HFF-Myc (cell line): ENCODE data around the gene ATCAY.
"Not testable (repeated sequence)": the region's sequence is repeated elsewhere in the genome, so short reads cannot be mapped to it uniquely, and the experiment has no call there.

ENCODE experiments used
- DNase-seq: peaks from one replicate; pipeline ENCODE4 v3.0.0-alpha.2; 2011; ENCODE audit warnings: low read depth; ENCODE audit errors: extremely low read depth
- H3K4me3 ChIP-seq: replicated peaks from 2 replicates; pipeline ENCODE4 v1.5.1; 2011; ENCODE audit warnings: low read depth, mild to moderate bottlenecking, control low read depth, low read length
- TF ChIP-seq, protein P1 (sequence below): IDR thresholded peaks from 2 replicates; pipeline ENCODE4 v1.5.1; 2012; ENCODE audit warnings: mild to moderate bottlenecking, low read depth, low read length, control low read depth; ENCODE audit errors: missing control alignments

Gene ATCAY

GRCh38 chr19:3949294-3949693, 68.8 kb downstream of the ATCAY start:
- H3K4me3 ChIP-seq: no peak overlapping the region
- DNase-seq: no peak
- TF ChIP-seq, protein P1, sequence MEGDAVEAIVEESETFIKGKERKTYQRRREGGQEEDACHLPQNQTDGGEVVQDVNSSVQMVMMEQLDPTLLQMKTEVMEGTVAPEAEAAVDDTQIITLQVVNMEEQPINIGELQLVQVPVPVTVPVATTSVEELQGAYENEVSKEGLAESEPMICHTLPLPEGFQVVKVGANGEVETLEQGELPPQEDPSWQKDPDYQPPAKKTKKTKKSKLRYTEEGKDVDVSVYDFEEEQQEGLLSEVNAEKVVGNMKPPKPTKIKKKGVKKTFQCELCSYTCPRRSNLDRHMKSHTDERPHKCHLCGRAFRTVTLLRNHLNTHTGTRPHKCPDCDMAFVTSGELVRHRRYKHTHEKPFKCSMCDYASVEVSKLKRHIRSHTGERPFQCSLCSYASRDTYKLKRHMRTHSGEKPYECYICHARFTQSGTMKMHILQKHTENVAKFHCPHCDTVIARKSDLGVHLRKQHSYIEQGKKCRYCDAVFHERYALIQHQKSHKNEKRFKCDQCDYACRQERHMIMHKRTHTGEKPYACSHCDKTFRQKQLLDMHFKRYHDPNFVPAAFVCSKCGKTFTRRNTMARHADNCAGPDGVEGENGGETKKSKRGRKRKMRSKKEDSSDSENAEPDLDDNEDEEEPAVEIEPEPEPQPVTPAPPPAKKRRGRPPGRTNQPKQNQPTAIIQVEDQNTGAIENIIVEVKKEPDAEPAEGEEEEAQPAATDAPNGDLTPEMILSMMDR: no peak

DNA sequence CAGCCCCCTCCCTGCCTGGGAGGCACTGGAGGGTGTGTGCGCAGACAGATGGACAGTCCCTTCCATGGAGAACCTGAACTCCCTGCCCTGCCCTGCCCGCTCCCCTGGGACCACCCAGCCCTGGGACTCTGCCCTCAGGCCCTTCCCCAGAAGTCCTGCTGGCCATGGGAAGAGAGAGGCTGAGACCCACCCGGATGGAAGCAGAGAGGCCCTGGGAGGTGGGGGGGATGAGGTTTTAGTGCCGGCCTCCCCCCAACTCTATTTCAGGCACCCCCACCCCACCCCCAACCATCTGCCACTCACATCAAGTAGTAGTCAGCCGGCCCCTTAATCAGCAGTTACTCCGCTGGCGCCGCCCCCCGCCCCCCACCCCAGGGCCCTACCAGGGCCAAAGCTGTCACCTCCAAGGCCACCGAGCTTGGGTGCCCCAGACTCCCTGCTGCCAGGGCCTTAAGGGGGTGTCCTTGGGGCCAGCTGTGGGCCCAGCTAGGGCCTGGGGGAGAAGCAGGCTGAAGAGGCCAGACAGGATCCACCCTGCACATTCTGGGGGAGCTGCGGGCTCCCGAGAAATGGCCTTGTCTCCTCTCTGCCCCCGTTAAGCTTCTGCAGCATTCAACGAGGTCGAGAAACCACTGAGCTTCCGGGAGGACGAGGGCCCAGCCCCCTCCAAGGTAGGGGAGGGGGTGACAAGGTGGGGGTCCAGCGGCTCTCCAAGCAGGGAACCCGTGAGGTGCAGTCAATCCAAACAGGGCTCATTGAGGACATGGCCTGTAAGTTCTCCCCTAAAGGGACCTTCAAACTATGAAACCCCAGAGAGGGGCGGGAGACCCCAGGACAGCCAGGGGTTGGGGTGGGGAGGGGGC, 69.7 kb downstream of the ATCAY start:
- DNase-seq: no peak
- H3K4me3 ChIP-seq: no peak overlapping the region
- TF ChIP-seq, protein P1: no peak

- no peak overlapping the region for H3K4me3 ChIP-seq
- DNase-seq: no peak
- TF ChIP-seq, protein P1: no peak
These were observed 70.7 kb downstream of the ATCAY start for GRCh38 chr19:3950871-3951861.

GRCh38 chr19:3952755-3953276, 72.3 kb downstream of the ATCAY start:
- H3K4me3 ChIP-seq, DNase-seq: not testable (repeated sequence)

- TF ChIP-seq, protein P1: no peak
- DNase-seq: no peak
These were observed 73.6 kb downstream of the ATCAY start for GRCh38 chr19:3954107-3954506.

GRCh38 chr19:3955276-3955675, 74.8 kb downstream of the ATCAY start:
- not testable (repeated sequence) for H3K4me3 ChIP-seq, DNase-seq

More at GRCh38 chr19:3954107-3954506, 73.6 kb downstream of the ATCAY start:
- no peak overlapping the region for H3K4me3 ChIP-seq

DNA sequence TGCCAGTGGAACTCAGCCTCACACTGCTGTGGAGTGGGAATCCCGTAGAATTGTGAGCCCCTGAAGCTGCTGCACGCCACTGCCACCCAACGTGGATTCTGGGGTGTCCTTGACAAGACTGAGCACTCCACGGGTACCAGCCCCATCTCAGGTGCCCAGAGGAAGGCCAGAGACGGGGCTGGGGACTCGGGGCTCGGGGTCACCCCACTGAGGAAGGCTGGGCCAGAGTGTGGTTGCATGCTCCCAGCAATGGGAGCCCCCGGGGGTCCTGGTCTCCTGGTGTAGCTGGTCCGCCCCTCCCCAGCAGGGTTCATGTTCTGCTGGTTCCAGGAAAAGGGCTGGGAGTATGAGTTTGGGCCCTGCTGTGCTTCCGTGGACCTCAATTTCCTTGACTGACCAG, 75.2 kb downstream of the ATCAY start:
- H3K4me3 ChIP-seq: no peak overlapping the region
- TF ChIP-seq, protein P1: no peak
- DNase-seq: no peak
